ENCODE data around the gene CDH23.

GRCh38 chr10:71712572-71713134 lies 315.9 kb downstream of the CDH23 start:
- TF ChIP-seq ZNF384 (IDR thresholded peaks at IDR 0.05) (no peak), FOXK2 (IDR thresholded peaks at IDR 0.05) (no peak), TARDBP (IDR thresholded peaks at IDR 0.05) (no peak), SP1 (IDR thresholded peaks at IDR 0.05) (no peak), NFRKB (IDR thresholded peaks at IDR 0.05) (no peak), FOXA1 (IDR thresholded peaks at IDR 0.05) (no peak), LEF1 (IDR thresholded peaks at IDR 0.05; ENCODE audit: borderline replicate concordance) (no peak), BHLHE40 (IDR thresholded peaks at IDR 0.05; ENCODE audit: borderline replicate concordance) (no peak), ARNT (IDR thresholded peaks at IDR 0.05) (no peak), ELF4 (IDR thresholded peaks at IDR 0.05) (no peak)
- TF ChIP-seq, protein P1, sequence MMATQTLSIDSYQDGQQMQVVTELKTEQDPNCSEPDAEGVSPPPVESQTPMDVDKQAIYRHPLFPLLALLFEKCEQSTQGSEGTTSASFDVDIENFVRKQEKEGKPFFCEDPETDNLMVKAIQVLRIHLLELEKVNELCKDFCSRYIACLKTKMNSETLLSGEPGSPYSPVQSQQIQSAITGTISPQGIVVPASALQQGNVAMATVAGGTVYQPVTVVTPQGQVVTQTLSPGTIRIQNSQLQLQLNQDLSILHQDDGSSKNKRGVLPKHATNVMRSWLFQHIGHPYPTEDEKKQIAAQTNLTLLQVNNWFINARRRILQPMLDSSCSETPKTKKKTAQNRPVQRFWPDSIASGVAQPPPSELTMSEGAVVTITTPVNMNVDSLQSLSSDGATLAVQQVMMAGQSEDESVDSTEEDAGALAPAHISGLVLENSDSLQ (IDR thresholded peaks at IDR 0.05), result no peak

Data from HEK293T (cell line).